Neutrophil (primary cell): ENCODE data around the gene CDC40.

Experiments used
- H3K27ac ChIP-seq: fragments of 200-600 bp; sonication (generic); 2 replicates; pipeline ENCODE4 v1.5.1; 2016; ENCODE audit warnings: mild to moderate bottlenecking, moderate library complexity
- H3K27me3 ChIP-seq: fragments of 200-600 bp; sonication (generic); 2 replicates; pipeline ENCODE4 v1.6.0; 2016; ENCODE audit warnings: mild to moderate bottlenecking
- H3K36me3 ChIP-seq: fragments of 200-600 bp; sonication (generic); 2 replicates; pipeline ENCODE4 v1.5.1; 2017
- H3K4me1 ChIP-seq, 2 experiments: fragments of 200-600 bp in 1 of 2; sonication (generic) in 1 of 2; 1 replicate in 1 of 2; 2 replicates in 1 of 2; pipeline versions ENCODE4 v1.5.1 to v1.6.1; 2013 to 2016; ENCODE audit warnings: low read depth in 1 of 2, low read length in 1 of 2, mild to moderate bottlenecking in 1 of 2, moderate library complexity in 1 of 2; ENCODE audit not compliant: control insufficient read depth in 1 of 2, insufficient read depth in 1 of 2
- H3K4me3 ChIP-seq, 2 experiments: fragments of 200-600 bp in 1 of 2; sonication (generic) in 1 of 2; 1 replicate in 1 of 2; 2 replicates in 1 of 2; pipeline ENCODE4 v1.5.1; 2013 to 2016; ENCODE audit warnings: low read depth in 1 of 2, low read length in 1 of 2, mild to moderate bottlenecking in 1 of 2, moderate library complexity in 1 of 2
- H3K9me3 ChIP-seq: fragments of 200-600 bp; sonication (generic); 2 replicates; pipeline ENCODE4 v1.5.1; 2016
- CTCF ChIP-seq: fragments of 200-600 bp; sonication (generic); IDR thresholded peaks from 2 replicates; pipeline ENCODE4 v1.5.1; 2016; ENCODE audit warnings: antibody characterized with exemption

CDC40 gene

GRCh38 chr6:110246378-110246777 lies 66.2 kb downstream of the CDC40 start:
- Histone ChIP-seq H3K36me3 (no peaks in the 10 kb centered on the region), H3K4me3 (no peak overlapping the region), H3K9me3 (no peaks in the 10 kb centered on the region), H3K27me3 (no peaks in the 10 kb centered on the region), H3K27ac (no peak overlapping the region), H3K4me1 (no peaks in the 10 kb centered on the region)
- TF ChIP-seq CTCF: no peak

- Histone ChIP-seq H3K9me3 (no peaks in the 10 kb centered on the region), H3K27ac (no peak overlapping the region), H3K27me3 (no peaks in the 10 kb centered on the region), H3K4me3 (no peak overlapping the region), H3K4me1 (no peaks in the 10 kb centered on the region), H3K36me3 (no peaks in the 10 kb centered on the region)
- TF ChIP-seq CTCF: no peak
Measured at GRCh38 chr6:110246900-110247546, 66.8 kb downstream of the CDC40 start.

DNA sequence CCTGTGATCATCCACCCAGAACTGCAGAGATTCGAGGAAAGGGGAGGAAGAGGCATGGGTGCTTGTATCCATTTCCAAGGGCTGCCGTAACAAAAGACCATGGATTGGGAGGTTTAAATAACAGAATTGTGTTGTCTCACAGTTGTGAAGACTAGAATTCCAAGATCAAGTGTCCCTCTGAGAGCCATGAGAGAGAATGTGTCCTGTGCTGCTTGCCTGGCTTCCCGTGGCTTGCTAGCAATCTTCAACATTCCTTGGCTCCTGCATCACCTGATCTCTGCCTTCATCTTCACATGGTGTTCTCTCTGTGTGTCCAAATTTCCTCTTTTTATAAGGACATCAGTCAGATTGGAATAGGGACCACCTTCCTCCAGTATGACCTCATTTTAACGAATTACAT lies 69.8 kb downstream of the CDC40 start:
- no peak for TF ChIP-seq CTCF
- H3K4me3 ChIP-seq: no peak overlapping the region

DNA sequence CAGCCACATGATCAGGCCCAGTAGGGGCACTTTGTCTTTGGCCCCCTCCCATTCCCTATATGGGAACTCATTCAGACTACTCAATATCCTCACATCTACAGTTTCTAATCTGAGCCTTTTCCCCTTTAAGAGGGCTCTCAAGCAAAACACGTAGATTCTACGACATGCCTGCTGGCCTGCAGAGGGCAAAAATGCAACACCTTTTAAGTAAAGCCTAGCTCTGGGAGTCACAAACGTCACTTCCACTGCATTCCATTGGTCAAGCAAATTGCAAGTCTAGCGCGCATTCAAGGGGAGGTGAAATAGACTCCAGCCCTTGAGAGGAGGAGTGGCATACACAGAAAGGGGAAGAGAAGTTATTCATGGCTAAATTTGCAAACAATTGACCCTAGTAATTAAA lies 70.6 kb downstream of the CDC40 start:
- Histone ChIP-seq H3K9me3 (no peaks in the 10 kb centered on the region), H3K27me3 (peaks cover 8% of the 10 kb centered on the region), H3K4me3 (no peak overlapping the region), H3K4me1 (no peaks in the 10 kb centered on the region), H3K27ac (no peak overlapping the region), H3K36me3 (no peaks in the 10 kb centered on the region)
- no peak for TF ChIP-seq CTCF

More for the DNA sequence above, 69.8 kb downstream of the CDC40 start:
- Histone ChIP-seq H3K9me3 (no peaks in the 10 kb centered on the region), H3K27me3 (peaks cover 5% of the 10 kb centered on the region), H3K4me1 (no peaks in the 10 kb centered on the region), H3K36me3 (no peaks in the 10 kb centered on the region), H3K27ac (no peak overlapping the region)

GRCh38 chr6:110255211-110255750 lies 75.1 kb downstream of the CDC40 start:
- Histone ChIP-seq H3K36me3 (no peaks in the 10 kb centered on the region), H3K4me1 (no peaks in the 10 kb centered on the region), H3K27ac (no peak overlapping the region), H3K9me3 (no peaks in the 10 kb centered on the region), H3K4me3 (no peak overlapping the region), H3K27me3 (peaks cover 8% of the 10 kb centered on the region)
- TF ChIP-seq CTCF: no peak
